Activated T-cell treated with anti-CD3 and anti-CD28 coated beads, Interleukin-2, amount 50 U/mL, for 1 hour (primary cell): ENCODE measurements around the gene HPCAL1.
A peak's percentile ranks its signal among the peaks of the same experiment; 100 is the strongest.
"Not testable (repeated sequence)": the region's sequence is repeated elsewhere in the genome, so short reads cannot be mapped to it uniquely, and the experiment has no call there.

Source experiments
- DNase-seq: peaks from one replicate; pipeline ENCODE4 v3.0.0-alpha.2; 2020

The HPCAL1 gene

DNA sequence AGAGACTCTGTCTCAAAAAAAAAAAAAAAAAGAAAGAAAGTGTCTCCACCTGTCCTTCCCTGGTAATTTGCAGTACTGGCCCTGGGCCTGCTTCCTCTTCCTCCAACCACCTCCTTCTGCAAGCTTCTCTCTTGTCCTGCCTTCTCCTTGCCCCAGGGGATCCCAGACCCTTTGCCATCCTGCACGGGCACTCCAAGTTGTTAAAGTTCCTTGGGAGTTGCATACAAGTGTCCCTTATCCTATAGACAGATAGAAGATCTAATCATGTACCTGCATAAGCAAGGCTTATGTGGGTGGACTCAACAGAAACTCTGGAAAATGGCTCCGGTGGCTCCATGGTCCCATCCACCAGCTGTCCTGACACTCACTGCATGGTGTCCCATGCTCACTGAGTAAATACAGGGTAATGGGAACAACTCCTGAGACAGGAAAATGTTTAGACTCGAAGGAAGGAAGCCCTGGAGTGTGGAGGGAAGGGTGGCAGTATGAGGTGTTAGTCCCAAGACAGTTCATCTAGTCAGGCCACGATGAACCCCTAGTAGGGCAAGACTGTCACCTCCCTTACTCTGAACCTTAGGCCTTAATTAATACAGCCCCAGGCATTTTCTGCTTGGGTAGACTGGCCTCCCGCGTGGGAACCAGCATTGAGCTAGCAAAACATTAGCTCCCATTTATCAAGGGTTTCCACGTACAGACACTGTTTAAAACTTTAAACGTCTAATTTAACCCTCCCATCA lies 128.3 kb downstream of the HPCAL1 start:
- DNase-seq: no peak

DNA sequence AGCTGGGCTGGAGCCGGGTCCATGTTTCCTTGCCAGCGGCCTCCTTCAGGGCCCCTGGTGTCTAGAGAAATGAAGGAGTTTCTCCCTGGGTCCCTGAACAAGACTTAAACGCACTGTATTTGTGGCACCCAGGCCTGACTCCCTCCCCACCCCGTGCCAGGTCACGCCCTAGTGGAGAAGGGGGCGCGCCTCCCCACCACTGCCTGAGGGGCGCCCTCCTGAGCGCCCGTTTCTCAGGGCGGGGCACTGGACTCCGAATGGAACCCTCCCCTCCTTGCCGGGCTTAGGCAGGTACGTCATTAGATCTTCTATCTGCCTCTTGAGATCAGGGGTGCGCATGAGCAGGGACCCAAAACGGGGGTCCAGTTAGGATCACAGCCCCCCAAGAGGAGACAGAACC lies 129.1 kb downstream of the HPCAL1 start:
- no peak for DNase-seq

DNA sequence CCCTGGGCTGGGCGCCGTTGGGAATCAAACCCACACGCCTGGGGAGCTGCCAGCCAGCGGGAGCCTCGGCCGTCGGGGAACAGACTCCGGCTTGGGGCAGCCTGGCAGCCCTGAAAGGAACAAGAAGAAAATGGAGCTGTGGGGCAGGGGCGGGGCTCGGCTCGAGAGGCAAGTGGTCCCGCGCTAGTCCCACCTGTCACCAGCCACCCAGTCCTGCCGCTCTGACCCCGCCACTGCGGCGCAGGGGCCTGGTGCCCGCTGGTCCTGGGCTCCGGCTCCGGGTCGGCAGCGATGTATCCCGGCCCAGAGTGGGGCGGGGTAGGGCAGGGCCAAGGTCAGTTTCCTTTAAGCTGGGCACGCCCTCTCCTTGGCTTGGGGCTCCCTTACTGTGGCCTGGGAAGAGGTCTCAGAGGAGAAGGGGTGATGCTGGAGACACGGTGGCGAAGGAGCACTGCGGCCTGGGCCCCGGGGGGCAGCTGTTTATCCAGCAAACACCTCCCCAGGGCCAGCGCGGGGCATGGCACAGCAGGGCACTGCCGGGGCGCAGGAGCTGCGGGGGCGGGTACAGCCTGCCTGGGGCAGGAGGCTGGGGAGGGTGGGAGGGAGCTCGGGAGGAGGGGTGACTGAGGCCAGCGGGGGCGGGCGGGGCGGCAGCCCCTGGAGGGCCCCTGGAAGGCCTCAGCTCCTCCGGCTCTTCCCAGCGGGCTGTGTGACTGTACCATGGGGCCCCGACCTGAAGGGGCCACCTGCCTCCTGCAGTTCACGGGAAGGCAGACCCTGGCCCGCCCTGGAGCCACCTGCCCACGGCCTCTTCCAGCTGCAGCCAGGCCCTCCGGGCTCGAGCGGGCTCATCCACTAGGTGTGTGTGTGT lies 129.8 kb downstream of the HPCAL1 start:
- DNase-seq: no peak

DNA sequence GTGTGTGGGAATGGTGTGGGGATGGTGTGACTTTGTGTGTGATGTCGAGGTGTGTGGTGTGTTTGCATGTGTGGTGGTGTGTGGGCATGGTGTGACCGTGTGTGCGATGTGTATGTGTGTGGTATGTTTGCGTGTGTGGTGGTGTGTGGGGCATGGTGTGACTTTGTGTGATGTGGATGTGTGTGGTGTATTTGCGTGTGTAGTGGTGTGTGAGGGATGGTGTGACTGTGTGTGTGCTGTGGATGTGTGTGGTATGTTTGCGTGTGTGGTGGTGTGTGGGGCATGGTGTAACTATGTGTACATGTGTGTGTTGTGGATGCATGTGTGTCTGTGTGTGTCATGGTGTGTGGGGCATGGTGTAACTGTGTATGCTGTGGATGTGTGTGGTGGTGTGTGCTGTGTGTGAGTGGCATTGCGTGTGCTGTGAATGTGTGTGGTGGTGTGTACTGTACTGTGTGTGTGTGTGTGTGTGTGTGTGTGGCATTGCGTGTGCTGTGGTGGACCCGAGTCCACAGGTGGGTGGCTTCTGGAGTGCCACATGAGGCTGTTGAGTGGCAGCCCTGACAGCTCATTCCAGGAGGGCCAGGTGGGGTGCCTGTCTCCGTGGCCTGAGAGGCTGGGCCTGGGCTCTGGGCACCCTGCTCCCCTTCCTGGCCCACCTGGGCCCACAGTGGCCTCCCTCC lies 130.7 kb downstream of the HPCAL1 start:
- DNase-seq: no peak

DNA sequence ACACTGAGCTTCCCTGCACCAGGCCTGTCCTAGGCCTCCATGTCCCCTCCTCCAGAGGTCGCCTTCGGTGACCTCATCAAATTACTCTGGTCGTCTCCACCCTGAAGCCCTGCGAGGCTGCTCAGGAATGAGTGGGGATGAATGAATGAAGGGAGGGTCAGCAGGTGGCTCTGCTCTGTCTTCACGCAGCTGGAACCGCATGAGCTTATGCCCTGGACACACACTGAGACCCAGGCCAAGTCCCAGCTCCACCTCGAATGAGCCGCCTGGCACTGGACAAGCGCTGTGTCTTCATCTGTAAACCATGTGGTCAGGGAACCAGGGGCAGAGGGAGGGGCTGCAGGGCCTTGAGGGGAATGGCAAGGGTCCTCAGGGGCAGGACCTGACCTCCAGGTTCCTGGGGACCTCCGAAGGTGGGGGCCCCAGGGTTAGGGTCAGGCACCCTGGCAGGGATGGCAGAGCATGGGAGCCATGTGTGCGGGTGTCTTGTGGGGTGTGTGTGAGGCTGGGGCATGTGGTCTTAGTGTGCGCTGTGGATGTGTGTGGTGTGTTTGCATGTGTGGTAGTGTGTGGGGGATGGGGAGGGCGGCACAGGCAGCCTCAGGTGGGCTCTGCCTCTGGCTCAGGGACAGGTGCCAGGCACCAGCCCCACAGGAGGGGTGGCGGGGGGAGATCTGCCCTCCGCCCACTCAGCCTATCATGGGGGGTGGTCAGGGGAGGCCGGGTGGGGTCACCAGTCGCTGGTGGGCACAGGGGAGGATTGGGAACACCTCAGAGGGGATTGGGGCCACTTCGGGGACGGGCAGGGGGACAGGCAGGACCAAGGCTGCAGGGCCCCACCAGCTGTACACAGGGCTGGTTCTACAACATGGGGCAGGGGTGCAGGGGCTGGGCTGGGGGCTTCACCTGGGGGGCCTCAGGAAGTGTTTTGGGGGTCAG lies 131.5 kb downstream of the HPCAL1 start:
- DNase-seq: no peak

DNA sequence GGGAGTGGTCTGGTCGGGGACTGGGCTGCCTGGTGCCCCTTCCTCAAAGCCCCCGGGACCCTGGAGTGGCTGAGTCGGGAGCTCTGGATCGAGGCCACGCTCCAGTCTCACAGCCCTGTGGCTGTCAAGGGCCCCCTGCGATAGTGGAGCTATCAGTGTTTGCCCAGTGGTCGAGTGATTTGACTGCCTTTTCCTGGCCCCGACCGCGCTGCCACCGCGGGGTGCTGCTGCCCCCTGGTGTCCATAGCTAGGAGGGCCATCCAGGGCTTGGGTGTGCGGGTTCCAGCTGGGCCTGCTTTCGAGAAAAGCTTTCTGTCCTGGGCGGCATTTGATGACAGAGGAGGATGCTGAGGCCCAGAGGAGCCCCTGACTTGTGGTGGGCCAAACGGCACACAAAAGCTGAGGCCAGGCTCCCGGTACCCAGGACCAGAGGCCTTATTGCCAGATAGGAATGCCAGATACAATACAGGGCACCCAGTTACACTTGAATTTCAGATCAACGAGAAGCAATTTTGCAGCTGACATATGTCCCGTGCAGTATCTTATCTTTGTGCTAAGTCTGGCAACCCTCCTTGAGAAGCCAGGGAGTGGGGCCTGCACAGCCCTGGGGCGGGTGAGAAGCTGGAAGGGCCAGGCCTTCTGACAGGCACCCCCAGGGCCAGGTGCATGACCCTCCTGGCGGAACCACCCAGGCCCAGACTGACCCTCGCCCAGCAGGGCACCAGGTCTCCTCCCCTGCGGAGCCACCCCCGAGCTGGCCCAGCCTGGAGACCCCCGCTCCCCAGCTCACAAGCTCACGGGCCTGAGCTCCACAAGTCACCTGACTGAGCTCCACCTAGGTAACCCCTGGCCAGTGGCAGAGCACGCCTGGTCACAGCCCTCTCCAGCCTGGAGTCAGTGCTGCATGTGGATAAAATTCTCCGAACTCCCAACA lies 132.4 kb downstream of the HPCAL1 start:
- DNase-seq: peak; percentile 74

DNA sequence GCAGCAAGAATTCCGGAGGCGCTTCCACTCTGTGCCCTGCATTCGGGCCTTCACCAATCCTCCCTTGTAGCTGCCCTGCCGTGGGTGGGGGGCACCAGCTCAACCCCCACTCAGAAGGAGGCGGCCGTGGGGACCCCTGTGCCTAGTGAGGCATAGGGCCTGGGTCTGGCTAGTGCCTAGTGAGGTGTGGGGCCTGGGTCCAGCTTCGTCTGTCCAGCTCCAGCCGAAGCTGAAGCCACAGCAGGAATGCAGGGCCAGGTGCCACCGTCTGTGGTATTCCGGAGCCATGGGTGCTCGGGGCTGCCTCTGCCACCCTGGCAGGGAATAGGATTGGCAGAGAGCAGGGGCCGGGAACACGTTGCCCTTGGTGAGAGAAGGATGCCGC lies 133.1 kb downstream of the HPCAL1 start:
- DNase-seq: no peak

DNA sequence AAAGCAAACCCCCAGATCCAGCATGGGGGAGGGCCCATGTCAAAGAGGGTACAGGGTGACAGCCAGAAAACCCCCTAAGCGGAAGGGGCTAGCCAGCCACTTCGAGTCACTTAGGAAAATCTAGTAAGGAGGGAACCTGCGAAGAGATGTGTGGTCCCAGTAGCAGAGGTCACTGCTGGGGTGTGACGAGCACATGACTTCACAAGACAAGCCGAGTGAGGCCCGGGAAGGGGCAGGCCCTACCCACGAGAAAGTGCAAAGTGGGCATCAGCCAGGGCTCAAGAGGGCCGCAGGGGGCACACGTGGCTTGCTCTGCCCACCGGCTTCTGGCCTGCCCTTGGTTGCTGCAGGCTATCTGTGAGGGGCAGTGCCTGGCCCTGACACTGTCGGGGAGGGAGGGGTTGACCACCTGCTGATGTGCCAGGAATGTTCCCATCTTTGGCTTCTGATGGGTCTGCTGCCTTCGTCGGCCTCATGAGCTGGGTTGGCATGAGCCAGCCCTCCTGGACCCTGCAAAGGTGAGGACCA lies 133.9 kb downstream of the HPCAL1 start:
- DNase-seq: no peak

DNA sequence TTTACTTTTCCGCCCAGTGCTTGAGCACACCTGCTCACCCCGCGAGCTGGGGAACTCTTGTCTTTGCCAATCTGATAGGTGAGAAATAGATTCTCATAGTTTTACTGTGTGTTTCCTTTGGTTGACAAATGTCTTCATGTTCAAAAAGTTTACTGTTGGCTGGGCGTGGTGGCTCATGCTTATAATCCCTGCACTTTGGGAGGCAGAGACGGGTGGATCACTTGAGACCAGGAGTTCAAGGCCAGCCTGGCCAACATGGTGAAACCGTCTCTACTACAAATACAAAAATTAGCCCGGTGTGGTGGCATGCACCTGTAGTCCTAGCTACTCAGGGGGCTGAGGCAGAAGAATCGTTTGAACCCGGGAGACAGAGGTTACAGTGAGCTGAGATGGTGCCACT lies 135.1 kb downstream of the HPCAL1 start:
- no peak for DNase-seq

DNA sequence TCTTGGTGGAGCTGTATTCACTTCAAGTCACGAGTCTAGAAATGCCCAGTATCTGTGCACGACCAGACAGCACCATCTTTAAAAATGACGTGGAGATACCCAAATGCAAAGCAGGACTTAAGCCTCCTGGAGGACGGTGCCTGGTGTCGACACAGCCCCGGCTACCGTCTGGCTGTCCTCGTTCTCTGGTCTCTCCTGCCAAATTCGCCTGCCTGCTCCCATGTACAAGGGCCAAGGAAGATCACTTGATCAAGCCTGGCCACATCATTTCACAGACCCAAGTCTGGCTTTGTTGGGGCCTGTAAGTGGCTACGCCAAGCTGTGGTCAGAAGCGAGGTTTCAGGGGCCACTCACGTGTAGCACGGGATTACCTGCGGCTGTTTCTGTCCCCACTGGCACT lies 136.0 kb downstream of the HPCAL1 start:
- DNase-seq: no peak

DNA sequence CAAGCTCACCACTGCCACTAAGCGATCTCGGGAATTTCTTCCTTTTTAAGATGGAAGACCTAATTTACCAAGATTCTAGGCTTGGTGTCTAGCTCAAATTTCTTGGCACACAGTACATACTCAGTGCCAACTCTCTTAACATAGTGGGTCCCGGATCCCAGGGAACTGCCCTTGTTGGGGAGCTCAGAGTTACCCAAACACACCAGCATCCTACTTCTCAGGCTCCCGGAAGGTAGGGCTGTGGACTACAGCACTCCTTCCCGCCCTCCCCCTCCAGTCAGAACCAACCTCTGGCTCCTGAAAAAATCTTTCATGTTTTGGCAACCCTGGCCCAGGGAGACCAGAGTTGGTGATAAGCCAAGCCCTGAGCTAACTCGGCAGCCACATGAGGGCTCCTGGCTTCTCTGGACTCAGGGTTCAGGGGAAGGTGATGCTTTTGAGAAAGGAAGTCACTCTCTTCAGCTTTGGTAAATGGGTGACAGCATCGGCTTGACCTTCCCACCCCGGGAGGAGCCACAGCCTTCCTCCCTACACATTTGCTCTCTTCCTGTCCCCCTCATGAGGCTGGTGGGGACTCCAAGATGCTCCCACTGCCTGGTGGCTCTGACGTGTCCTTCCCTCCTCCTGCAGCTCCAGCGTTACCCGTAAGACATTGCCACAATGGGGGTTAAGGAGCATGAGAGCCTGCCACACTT lies 136.6 kb downstream of the HPCAL1 start:
- no peak for DNase-seq

DNA sequence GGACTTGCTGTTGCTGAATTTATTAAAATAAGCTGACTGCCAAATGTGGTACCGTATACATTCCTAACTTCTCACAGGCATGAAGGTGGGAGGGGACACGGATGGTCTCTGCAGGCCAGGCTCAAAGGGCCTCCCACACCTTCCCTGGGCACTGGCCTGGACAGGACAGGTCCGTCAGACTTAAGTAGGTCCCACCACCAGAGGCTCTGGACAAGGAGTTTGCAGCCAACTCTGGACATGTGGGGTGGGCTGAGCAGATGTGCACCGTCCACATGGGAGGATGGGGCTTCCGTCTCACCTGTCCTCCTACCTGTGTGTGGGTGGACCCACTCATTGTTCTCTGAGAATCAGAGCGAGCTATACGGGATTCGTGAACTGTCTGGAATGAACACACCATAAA lies 137.3 kb downstream of the HPCAL1 start:
- no peak for DNase-seq

DNA sequence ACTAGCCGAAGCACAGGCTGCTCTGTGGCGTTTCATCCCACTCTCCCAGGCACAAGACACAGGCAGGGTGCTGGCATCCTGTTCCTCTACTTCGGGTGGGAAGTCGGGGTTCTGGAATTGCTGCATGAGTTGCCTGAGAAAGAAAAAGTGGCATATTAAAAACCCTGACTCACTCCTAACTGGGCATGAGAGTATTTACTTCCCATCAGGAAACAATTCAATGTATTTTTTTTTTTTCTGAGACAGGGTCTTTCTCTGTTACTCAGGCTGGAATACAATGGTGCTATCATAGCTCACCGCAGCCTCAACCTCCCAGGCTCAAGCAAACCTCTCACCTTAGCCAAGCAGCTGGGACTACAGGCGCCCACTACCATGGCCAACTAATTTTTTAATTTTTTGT lies 138.0 kb downstream of the HPCAL1 start:
- DNase-seq: no peak

DNA sequence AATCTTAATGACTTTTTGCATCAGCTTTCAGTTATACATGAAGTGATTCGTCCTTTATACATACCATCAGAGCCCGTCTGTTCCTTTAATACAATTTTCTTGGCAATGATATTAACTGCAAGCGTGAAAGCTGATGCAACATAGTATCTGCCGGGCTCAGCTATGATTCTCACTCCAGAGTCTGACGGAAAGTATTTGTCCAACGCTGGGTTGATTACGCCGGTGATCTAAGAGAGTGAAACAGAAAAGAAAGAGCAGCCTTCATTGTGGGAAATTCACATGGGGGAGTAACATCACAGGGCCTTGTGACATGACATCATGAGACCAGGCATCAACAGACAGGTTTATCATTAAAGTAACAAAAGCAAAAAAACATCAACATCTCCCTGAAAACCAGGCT lies 139.2 kb downstream of the HPCAL1 start:
- no peak for DNase-seq

DNA sequence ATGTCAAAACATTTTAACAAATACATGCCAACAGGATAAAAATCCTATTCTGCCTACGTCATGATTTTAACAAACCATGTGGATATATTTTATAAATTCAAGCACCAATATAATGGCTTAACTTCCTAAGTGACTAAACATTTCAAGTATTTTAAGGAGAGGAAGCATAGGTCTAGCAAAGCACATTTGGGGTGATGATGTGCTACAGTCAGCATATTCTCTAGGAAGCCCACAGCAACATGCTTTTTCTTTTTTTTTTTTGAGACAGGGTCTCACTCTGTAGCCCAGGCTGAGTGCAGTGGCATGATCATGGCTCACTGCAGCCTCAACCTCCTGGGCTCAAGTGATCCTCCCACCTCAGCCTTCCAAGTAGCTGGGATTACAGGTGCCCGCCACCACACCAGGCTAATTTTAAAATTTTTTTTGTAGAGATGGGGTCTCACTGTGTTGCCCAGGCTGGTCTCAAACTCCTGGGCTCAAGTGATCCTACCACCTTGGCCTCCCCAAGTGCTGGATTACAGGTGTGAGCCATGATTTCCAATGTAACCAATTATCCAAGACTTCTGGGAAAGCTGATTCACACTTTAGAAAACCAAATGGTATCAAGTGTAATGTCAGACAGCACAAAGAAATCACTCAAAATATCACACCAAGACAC lies 139.9 kb downstream of the HPCAL1 start:
- DNase-seq: not testable (repeated sequence)

DNA sequence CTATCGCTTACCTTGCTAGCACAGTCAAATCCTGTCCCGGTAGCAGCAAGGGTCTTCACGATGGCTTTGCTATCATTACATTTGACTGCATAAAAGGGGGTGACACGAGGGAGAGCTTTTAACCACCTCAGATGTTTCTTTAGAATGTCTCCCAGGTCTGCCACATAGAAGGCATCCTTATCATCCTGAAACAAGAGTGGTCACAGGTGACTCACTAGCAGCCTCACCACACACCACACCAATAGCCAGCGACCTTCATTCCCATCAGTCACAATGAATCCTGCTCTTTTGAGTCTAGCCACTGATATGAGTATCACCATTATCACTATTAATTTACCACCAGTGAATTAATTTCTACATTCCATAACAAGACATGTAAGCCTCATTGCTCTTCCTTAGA lies 141.8 kb downstream of the HPCAL1 start:
- DNase-seq: no peak

DNA sequence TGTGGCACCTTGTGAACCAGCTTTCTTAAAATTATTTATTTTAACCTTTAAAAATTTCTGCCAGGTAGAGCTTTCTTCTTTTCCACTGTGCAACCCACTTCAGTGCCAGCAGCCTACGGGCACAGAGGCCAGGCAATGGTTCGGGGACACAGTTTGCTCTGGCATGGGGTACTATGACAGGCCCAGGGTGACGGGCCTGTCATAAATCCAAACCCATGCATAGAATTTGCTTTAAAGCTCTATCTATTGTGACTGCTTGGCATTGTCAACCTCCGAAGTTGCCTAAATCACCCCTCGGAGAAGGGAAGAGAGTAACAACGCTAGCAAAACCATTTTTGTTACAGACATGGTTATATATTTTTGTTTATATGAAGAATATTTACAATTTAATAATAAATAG lies 143.9 kb downstream of the HPCAL1 start:
- no peak for DNase-seq

DNA sequence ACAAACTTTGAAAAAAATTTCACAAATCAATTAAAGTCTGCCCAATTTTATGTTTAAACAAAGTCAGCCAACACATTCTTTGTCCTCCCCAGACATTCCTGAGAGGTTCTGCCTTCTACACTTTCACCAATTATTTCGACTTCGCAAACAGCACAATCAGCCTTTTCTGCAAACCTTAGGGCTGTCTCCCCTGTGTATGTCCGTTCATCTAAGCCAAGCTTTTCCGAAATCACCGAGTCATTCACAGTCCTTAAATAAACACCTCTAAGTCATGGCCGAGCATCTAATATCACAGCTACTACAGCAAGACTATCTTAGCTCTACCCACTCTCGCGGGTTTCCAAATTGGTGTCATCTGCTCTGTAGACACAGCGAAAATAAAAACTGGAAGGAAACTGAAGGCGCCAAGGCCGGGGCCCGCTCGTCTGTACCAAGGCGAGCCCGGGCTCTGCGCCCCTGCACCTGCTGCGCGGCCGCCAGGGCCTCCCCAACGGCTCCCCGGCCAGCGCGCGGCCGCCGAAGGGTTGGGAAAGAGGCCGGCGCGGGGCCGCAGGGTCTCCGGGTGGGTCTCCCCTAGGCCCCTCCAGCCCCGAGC lies 144.7 kb downstream of the HPCAL1 start:
- DNase-seq: no peak

DNA sequence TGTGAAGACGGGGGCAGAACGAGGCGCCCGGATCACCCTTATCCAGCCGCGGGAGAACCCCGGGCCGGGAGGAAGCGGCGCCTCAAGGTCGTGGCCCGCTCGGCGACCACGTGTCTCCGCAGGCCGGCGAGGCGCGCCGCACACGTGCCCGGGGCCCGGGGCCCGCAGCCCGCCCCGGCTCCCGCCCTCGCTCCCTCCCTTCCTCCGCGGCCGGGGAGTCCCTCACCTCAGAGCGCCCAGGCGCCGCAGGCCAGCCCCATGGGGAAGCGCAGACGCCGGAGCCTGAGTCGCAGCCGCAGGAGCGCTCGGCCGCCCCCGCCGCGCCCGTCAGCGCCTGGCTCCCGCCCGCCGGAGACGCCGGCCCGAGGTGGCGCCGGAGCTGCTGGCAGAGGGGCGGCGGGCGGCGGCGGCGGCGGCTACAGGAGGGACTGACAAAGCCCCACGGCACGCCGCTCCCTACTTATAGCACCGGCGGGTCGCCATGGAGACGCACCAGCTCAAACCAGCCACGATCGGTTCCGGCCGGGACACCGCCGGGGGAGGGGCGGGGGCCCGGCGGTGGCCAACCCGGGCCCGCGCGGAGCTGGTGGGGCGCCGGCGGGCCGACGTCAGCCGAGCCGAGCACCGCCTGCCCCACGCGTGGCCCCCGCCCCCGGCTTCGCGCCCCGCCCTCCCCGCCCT lies 145.3 kb downstream of the HPCAL1 start, which contains the start of gene ODC1:
Gene ODC1, minus strand, starts transcription at position 433 of the 681 bp plus-strand sequence. CDS start 3,295 bp downstream, outside the sequence.
- peak; percentile 99 for DNase-seq
